Breast epithelium (tissue), 3 donors: ENCODE measurements around the gene TNC.

Experiments
- CTCF ChIP-seq, 3 donors: fragments of 450-650 bp; IDR thresholded peaks; one replicate each; pipeline ENCODE4 v1.5.1; 2016 to 2017; ENCODE audit warnings: antibody characterized with exemption in 3 of 3, mild to moderate bottlenecking in 3 of 3, moderate library complexity in 3 of 3
- POLR2AphosphoS5 ChIP-seq, 3 donors: sonication (generic); formaldehyde crosslinking; IDR thresholded peaks; one replicate each; pipeline ENCODE4 v1.6.1; 2017; ENCODE audit warnings: antibody characterized with exemption in 3 of 3

- TF ChIP-seq CTCF (IDR thresholded peaks at IDR 0.05) (no peak), POLR2AphosphoS5 (IDR thresholded peaks at IDR 0.05) (peak in 1 of 3 donors; percentile 28)
Measured at GRCh38 chr9:115146581-115147021, 28.6 kb upstream of the TNC start.
